Measurements from ENCODE around the gene PAX8. TPM values are rescaled to one million over a fixed set of nuclear protein-coding genes. Genes with fewer than 3 reads are reported as not detected.

PAX8 gene
- total and polyA plus RNA-seq, 2 donors = 0.19 to 0.41 TPM

- no peaks in the 10 kb centered on the region for H3K9me3 ChIP-seq (ENCODE audit: control insufficient read depth in 2 of 2, insufficient read depth in 1 of 2, low read length in 1 of 2)
- WGBS = 95% methylated on average over 1 of the region's 1 CpG
- no peak for DNase-seq (ENCODE audit: low read depth in 6 of 9, low spot score in 9 of 9)
- no peaks in the 10 kb centered on the region for H3K36me3 ChIP-seq (ENCODE audit: control insufficient read depth in 2 of 2, insufficient read depth in 2 of 2, low read length in 1 of 2)
- peaks cover 0 to 3% of the 10 kb centered on the region in 2 donors for H3K4me1 ChIP-seq (ENCODE audit: control insufficient read depth in 2 of 2, insufficient read depth in 2 of 2, low read length in 2 of 2)
- H3K4me3 ChIP-seq (ENCODE audit: low read length in 2 of 2) = no peak overlapping the region
- H3K27me3 ChIP-seq (ENCODE audit: control insufficient read depth in 2 of 2, insufficient read depth in 1 of 2, low read length in 1 of 2) = no peaks in the 10 kb centered on the region
- no peak overlapping the region for H3K27ac ChIP-seq (ENCODE audit: low read depth in 1 of 2, low read length in 1 of 2)
Observed at GRCh38 chr2:113223813-113224212, 54.9 kb downstream of the PAX8 start.

GRCh38 chr2:113221846-113222245 lies 56.9 kb downstream of the PAX8 start:
- Histone ChIP-seq H3K4me1 (ENCODE audit: control insufficient read depth in 2 of 2, insufficient read depth in 2 of 2, low read length in 2 of 2) (peaks cover 5 to 21% of the 10 kb centered on the region in 2 donors), H3K4me3 (ENCODE audit: low read length in 2 of 2) (no peak overlapping the region), H3K9me3 (ENCODE audit: control insufficient read depth in 2 of 2, insufficient read depth in 1 of 2, low read length in 1 of 2) (no peaks in the 10 kb centered on the region), H3K36me3 (ENCODE audit: control insufficient read depth in 2 of 2, insufficient read depth in 2 of 2, low read length in 1 of 2) (no peaks in the 10 kb centered on the region), H3K27me3 (ENCODE audit: control insufficient read depth in 2 of 2, insufficient read depth in 1 of 2, low read length in 1 of 2) (no peaks in the 10 kb centered on the region), H3K27ac (ENCODE audit: low read depth in 1 of 2, low read length in 1 of 2) (no peak overlapping the region)
- 89% methylated on average over 6 of the region's 6 CpGs for WGBS
- DNase-seq (ENCODE audit: low read depth in 6 of 9, low spot score in 9 of 9) = no peak

- Histone ChIP-seq H3K9me3 (ENCODE audit: control insufficient read depth in 2 of 2, insufficient read depth in 1 of 2, low read length in 1 of 2) (no peaks in the 10 kb centered on the region), H3K4me3 (ENCODE audit: low read length in 2 of 2) (no peak overlapping the region), H3K36me3 (ENCODE audit: control insufficient read depth in 2 of 2, insufficient read depth in 2 of 2, low read length in 1 of 2) (no peaks in the 10 kb centered on the region), H3K27me3 (ENCODE audit: control insufficient read depth in 2 of 2, insufficient read depth in 1 of 2, low read length in 1 of 2) (no peaks in the 10 kb centered on the region), H3K27ac (ENCODE audit: low read depth in 1 of 2, low read length in 1 of 2) (no peak overlapping the region), H3K4me1 (ENCODE audit: control insufficient read depth in 2 of 2, insufficient read depth in 2 of 2, low read length in 2 of 2) (peaks cover 5 to 21% of the 10 kb centered on the region in 2 donors)
- no peak for DNase-seq (ENCODE audit: low read depth in 6 of 9, low spot score in 9 of 9)
- WGBS = 90% methylated on average over 6 of the region's 6 CpGs
Observed at GRCh38 chr2:113220970-113221708, 57.6 kb downstream of the PAX8 start.

- Histone ChIP-seq H3K4me3 (ENCODE audit: low read length in 2 of 2) (no peak overlapping the region), H3K9me3 (ENCODE audit: control insufficient read depth in 2 of 2, insufficient read depth in 1 of 2, low read length in 1 of 2) (no peaks in the 10 kb centered on the region), H3K27me3 (ENCODE audit: control insufficient read depth in 2 of 2, insufficient read depth in 1 of 2, low read length in 1 of 2) (no peaks in the 10 kb centered on the region), H3K27ac (ENCODE audit: low read depth in 1 of 2, low read length in 1 of 2) (no peak overlapping the region), H3K4me1 (ENCODE audit: control insufficient read depth in 2 of 2, insufficient read depth in 2 of 2, low read length in 2 of 2) (peaks cover 5 to 21% of the 10 kb centered on the region in 2 donors), H3K36me3 (ENCODE audit: control insufficient read depth in 2 of 2, insufficient read depth in 2 of 2, low read length in 1 of 2) (no peaks in the 10 kb centered on the region)
- 91% methylated on average over 6 of the region's 6 CpGs for WGBS
- no peak for DNase-seq (ENCODE audit: low read depth in 6 of 9, low spot score in 9 of 9)
Observed at GRCh38 chr2:113219889-113220641, 58.7 kb downstream of the PAX8 start.

- Histone ChIP-seq H3K9me3 (ENCODE audit: control insufficient read depth in 2 of 2, insufficient read depth in 1 of 2, low read length in 1 of 2) (no peaks in the 10 kb centered on the region), H3K27me3 (ENCODE audit: control insufficient read depth in 2 of 2, insufficient read depth in 1 of 2, low read length in 1 of 2) (no peaks in the 10 kb centered on the region), H3K36me3 (ENCODE audit: control insufficient read depth in 2 of 2, insufficient read depth in 2 of 2, low read length in 1 of 2) (no peaks in the 10 kb centered on the region), H3K27ac (ENCODE audit: low read depth in 1 of 2, low read length in 1 of 2) (no peak overlapping the region), H3K4me3 (ENCODE audit: low read length in 2 of 2) (no peak overlapping the region), H3K4me1 (ENCODE audit: control insufficient read depth in 2 of 2, insufficient read depth in 2 of 2, low read length in 2 of 2) (peaks cover 5 to 21% of the 10 kb centered on the region in 2 donors)
- DNase-seq (ENCODE audit: low read depth in 6 of 9, low spot score in 9 of 9) = no peak
- 84% methylated on average over 5 of the region's 5 CpGs for WGBS
Observed at GRCh38 chr2:113219525-113219888, 59.2 kb downstream of the PAX8 start.

- no peaks in the 10 kb centered on the region for H3K27me3 ChIP-seq (ENCODE audit: control insufficient read depth in 2 of 2, insufficient read depth in 1 of 2, low read length in 1 of 2)
- H3K4me3 ChIP-seq (ENCODE audit: low read length in 2 of 2) = no peak overlapping the region
- H3K9me3 ChIP-seq (ENCODE audit: control insufficient read depth in 2 of 2, insufficient read depth in 1 of 2, low read length in 1 of 2) = no peaks in the 10 kb centered on the region
- H3K27ac ChIP-seq (ENCODE audit: low read depth in 1 of 2, low read length in 1 of 2) = no peak overlapping the region
- DNase-seq (ENCODE audit: low read depth in 6 of 9, low spot score in 9 of 9) = no peak
- H3K36me3 ChIP-seq (ENCODE audit: control insufficient read depth in 2 of 2, insufficient read depth in 2 of 2, low read length in 1 of 2) = no peaks in the 10 kb centered on the region
- WGBS = 99% methylated on average over 2 of the region's 2 CpGs
- peaks cover 5 to 21% of the 10 kb centered on the region in 2 donors for H3K4me1 ChIP-seq (ENCODE audit: control insufficient read depth in 2 of 2, insufficient read depth in 2 of 2, low read length in 2 of 2)
Observed at GRCh38 chr2:113219092-113219441, 59.7 kb downstream of the PAX8 start.

- DNase-seq (ENCODE audit: low read depth in 6 of 9, low spot score in 9 of 9) = no peak
- no peak overlapping the region for H3K4me3 ChIP-seq (ENCODE audit: low read length in 2 of 2)
- WGBS = 94% methylated on average over 8 of the region's 8 CpGs
- no peaks in the 10 kb centered on the region for H3K27me3 ChIP-seq (ENCODE audit: control insufficient read depth in 2 of 2, insufficient read depth in 1 of 2, low read length in 1 of 2)
- no peak overlapping the region for H3K27ac ChIP-seq (ENCODE audit: low read depth in 1 of 2, low read length in 1 of 2)
- peaks cover 5 to 21% of the 10 kb centered on the region in 2 donors for H3K4me1 ChIP-seq (ENCODE audit: control insufficient read depth in 2 of 2, insufficient read depth in 2 of 2, low read length in 2 of 2)
- H3K36me3 ChIP-seq (ENCODE audit: control insufficient read depth in 2 of 2, insufficient read depth in 2 of 2, low read length in 1 of 2) = no peaks in the 10 kb centered on the region
- no peaks in the 10 kb centered on the region for H3K9me3 ChIP-seq (ENCODE audit: control insufficient read depth in 2 of 2, insufficient read depth in 1 of 2, low read length in 1 of 2)
Observed at GRCh38 chr2:113218283-113219091, 60.2 kb downstream of the PAX8 start.

- Histone ChIP-seq H3K9me3 (ENCODE audit: control insufficient read depth in 2 of 2, insufficient read depth in 1 of 2, low read length in 1 of 2) (no peaks in the 10 kb centered on the region), H3K4me1 (ENCODE audit: control insufficient read depth in 2 of 2, insufficient read depth in 2 of 2, low read length in 2 of 2) (peaks cover 5 to 21% of the 10 kb centered on the region in 2 donors), H3K27me3 (ENCODE audit: control insufficient read depth in 2 of 2, insufficient read depth in 1 of 2, low read length in 1 of 2) (peaks cover 0 to under 1% of the 10 kb centered on the region in 2 donors), H3K36me3 (ENCODE audit: control insufficient read depth in 2 of 2, insufficient read depth in 2 of 2, low read length in 1 of 2) (no peaks in the 10 kb centered on the region), H3K27ac (ENCODE audit: low read depth in 1 of 2, low read length in 1 of 2) (no peak overlapping the region), H3K4me3 (ENCODE audit: low read length in 2 of 2) (no peak overlapping the region)
- DNase-seq (ENCODE audit: low read depth in 6 of 9, low spot score in 9 of 9) = no peak
- WGBS = 41% methylated on average over 15 of the region's 15 CpGs
Observed at GRCh38 chr2:113217455-113218282, 61.1 kb downstream of the PAX8 start.

All from thymus (tissue), 11 donors.